NCI-H748 (cell line): Measurements from ENCODE around the gene RSAD2.

Experiments
- DNase-seq: peaks from one replicate; lab custom pipeline; 2025; ENCODE audit not compliant: unreplicated experiment; lab: John Stamatoyannopoulos, UW

RSAD2 gene

GRCh38 chr2:6863792-6864191, 13.8 kb upstream of the RSAD2 start:
- no peak for DNase-seq

GRCh38 chr2:6864231-6864754, 13.3 kb upstream of the RSAD2 start:
- DNase-seq, result no peak

- DNase-seq, result no peak
Measured at GRCh38 chr2:6864923-6865345, 12.6 kb upstream of the RSAD2 start.

- peak; percentile 78 for DNase-seq
Measured at GRCh38 chr2:6865346-6866274, 12.0 kb upstream of the RSAD2 start, which contains the start of gene CMPK2. TSS of gene CMPK2 (minus strand) at chr2:6865907. CDS start at chr2:6865696, 211 bp downstream.

- DNase-seq, result peak; percentile 80
Measured at GRCh38 chr2:6866275-6866671, 11.3 kb upstream of the RSAD2 start.

DNA sequence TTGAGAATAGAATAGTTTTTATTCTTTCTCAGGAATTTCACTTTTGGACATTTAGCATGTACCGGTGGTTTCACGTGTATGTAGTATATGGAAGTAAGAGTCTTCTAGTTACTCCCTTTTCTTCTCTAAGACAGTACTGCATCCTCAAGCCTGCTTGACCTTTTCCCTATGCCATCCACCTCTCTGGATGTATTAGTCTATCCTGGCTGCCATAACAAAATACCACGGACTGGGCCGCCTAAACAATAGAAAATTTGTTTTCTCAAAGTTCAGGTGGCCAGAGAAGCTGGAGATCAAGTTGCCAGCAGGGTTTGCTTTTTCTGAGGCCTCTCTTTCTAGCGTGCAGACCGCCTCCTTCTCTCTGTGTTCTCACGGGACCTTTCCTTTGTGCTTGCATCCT, 10.6 kb upstream of the RSAD2 start:
- no peak for DNase-seq

- DNase-seq, result no peak
Measured at GRCh38 chr2:6872394-6872793, 5.2 kb upstream of the RSAD2 start.

DNA sequence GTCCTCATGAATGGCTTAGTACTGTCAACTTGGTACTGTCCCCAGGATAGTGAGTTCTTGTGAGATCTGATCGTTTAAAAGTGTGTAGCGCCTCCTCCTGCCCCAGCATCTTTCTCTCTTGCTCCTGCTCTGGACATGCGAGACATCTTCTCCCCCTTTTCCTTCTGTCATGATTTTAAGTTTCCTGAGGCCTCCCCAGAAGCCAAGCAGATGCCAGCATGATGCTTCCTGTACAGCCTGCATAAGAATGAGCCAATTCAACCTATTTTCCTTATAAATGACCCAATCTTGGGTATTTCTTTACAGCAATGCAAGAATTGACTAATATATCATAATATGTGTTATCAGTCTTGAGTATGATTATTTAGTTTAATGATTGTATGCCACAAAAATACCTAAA, 3.5 kb upstream of the RSAD2 start:
- no peak for DNase-seq

DNA sequence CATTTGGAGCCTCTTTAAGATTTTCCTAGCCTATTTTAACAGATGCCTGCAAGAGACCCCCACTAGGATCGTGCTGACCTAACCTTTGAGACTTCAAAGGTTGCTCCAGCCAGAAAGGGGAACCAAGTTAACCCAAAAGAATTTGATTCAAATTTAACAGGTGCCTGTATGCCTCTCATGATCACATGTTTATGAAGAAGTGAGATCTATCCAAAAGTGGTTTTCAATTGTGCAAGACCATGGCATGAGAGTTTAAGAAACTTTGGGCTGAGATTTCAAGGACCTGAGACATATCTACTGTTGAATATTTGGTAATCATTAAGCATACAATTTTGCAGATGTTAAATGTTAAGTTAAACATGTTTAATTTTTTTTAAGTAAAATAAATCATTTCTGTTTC, 1.3 kb upstream of the RSAD2 start:
- no peak for DNase-seq

GRCh38 chr2:6878549-6878948, 972 bp downstream of the RSAD2 start:
- no peak for DNase-seq

GRCh38 chr2:6879011-6879410, 1.4 kb downstream of the RSAD2 start:
- no peak for DNase-seq

DNA sequence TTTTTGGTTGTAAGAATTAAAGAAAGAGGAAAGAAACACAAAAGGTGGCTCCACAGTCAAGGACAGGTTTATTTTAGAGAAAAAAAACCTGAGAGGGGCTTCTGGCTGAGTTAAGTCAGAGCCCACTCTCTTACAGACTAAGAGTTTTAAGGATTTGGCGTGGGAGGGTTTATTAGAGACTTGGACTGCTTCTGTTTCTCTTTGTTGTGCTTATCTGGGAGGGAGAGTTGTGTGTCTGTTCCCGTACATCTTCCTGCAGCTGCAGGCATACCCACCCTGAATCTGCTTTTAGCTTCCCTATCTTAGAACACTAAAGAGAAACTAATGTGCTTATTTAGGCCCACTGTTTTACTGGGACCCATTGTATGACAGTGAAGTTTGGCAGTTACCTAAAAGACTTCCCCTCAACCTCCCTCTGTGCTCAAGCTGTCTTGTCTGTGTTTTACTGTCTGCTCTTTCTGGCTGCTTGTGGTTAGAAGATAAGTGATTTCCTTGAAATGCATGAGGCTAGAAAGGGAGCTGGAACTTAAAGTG, 2.7 kb downstream of the RSAD2 start:
- DNase-seq, result no peak

GRCh38 chr2:6881046-6881445, 3.5 kb downstream of the RSAD2 start:
- DNase-seq, result peak; percentile 66

GRCh38 chr2:6881516-6881915, 3.9 kb downstream of the RSAD2 start:
- no peak for DNase-seq

GRCh38 chr2:6883448-6884122, 6.0 kb downstream of the RSAD2 start:
- DNase-seq, result peak; percentile 22

DNA sequence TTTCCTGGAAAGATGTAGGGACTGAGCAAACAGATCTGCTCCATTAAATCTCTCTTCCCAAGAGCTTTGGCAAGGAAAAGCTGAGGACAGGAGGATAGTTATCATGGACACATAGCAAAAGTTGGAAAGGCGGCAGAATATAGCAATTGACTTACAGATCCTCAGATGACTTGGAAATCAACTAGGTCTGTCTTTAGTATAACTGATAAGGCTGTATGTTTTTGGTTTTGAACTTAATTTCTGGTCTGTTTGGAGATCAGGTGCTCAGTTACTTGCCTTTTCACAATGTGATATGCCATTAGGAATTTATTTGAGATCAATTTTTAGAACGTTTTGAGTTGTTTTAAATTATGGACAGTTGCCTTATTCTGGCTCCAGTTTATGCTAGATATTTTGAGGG, 8.0 kb downstream of the RSAD2 start:
- no peak for DNase-seq

GRCh38 chr2:6885968-6886367, 8.4 kb downstream of the RSAD2 start:
- no peak for DNase-seq

DNA sequence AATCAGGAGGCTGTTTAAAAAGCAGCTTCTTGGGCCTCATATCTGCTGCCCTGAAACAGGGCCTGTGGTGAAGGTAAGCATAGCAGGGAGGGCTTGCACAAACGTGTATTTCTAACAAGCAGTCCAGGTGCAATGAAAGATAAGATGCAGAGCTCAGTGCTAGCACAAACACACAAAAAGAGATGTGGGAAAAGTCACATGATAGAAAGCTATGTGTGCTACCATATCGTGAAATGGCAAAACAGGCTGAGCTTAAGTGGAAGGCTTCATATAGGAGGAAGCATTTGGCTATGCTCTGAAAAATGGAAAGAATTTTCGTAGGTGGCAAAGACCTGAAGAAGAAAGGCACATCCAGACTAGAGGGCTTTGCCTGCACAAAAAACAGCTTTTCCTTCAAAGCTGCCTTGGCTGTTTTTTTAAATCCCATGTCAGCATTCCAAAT, 10.2 kb downstream of the RSAD2 start:
- no peak for DNase-seq

- no peak for DNase-seq
Measured at GRCh38 chr2:6888724-6889123, 11.1 kb downstream of the RSAD2 start.

DNA sequence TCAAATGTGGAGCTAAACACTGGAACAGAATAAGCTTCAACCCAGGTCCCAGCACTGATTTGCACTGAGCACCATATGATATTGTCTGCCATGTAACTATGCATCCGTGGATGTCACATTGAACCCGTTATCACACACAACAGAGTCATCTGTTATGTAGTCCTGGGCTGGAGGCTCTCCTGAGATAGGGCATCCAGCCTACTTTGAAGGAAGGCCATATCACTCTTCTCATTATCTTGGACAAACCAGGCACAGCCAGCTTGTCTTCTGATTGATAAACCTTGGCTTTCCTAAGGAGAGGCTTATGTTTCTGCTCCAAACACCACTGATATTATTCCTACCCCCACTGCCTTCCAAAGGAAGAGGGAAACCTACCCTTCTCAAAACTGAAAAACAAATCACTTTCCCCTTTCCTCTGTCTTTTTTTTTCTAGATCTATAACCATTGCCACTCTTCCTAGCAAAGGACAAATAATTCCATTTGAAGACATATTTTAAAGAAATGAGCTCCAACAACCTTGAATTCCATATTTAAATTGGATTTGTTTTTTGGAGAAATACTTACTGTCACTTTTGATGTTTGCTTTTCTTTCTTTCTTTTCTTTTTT, 16.4 kb downstream of the RSAD2 start:
- DNase-seq, result no peak
